Measurements from ENCODE around the gene SH3PXD2B. TPM values are rescaled to one million over a fixed set of nuclear protein-coding genes. Genes with fewer than 3 reads are reported as not detected.

The SH3PXD2B gene
- total RNA-seq, 1 experiment from 2014 or later = 27.5 TPM

GRCh38 chr5:172358345-172358744 is 96.0 kb downstream of the SH3PXD2B start:
- ATAC-seq (no peak), DNase-seq (ENCODE audit: low read depth, low spot score) (no peak)
- BruUV-seq (replicated peaks) = no TSS peak
- intact Hi-C loops (cut with micrococcal nuclease) = no loop called here
- Histone ChIP-seq H3K9me3 (ENCODE audit: control insufficient read depth in 1 of 2, insufficient read depth in 1 of 2, low read depth in 1 of 2, low read length in 2 of 2) (no peaks in the 10 kb centered on the region), H3K4me1 (ENCODE audit: control insufficient read depth in 1 of 2, insufficient read depth in 2 of 2, low read length in 2 of 2) (peaks cover 0 to 11% of the 10 kb centered on the region in 2 experiments; a peak in 2 of 4 replicates), H3K9ac (ENCODE audit: low read length) (no peak overlapping the region), H3K9me2 (ENCODE audit: insufficient read depth) (no peaks in the 10 kb centered on the region), H3K4me3 (replicated peaks in 1 of 2; ENCODE audit: low read depth in 1 of 2, low read length in 2 of 2) (no peak overlapping the region), H3K4me2 (ENCODE audit: low read length) (no peak overlapping the region), H2AFZ (ENCODE audit: low read depth, low read length, poor library complexity, severe bottlenecking) (no peak overlapping the region), H3K36me3 (ENCODE audit: control insufficient read depth in 1 of 2, insufficient read depth in 2 of 2, low read length in 2 of 2) (peaks cover 0 to 10% of the 10 kb centered on the region in 2 experiments; a peak in 2 of 4 replicates), H3K27me3 (ENCODE audit: insufficient read depth, low read length) (no peaks in the 10 kb centered on the region), H3K27ac (ENCODE audit: low read depth, low read length) (no peak overlapping the region), H3K79me2 (ENCODE audit: insufficient read depth, low read length) (no peaks in the 10 kb centered on the region), H4K20me1 (ENCODE audit: insufficient read depth) (no peaks in the 10 kb centered on the region)
- ChIA-PET CTCF (no interaction called here), RAD21 (ENCODE audit: low non-redundant PET in 1 of 2, low total read pairs in 2 of 2, uncharacterized antibody in 2 of 2, unreplicated experiment in 2 of 2) (no interaction called here), POLR2A (no interaction called here)
- TF ChIP-seq TCF7L2 (IDR thresholded peaks at IDR 0.05; ENCODE audit: borderline replicate concordance, extremely low read depth, insufficient read depth, insufficient read length) = no peak

- Histone ChIP-seq H3K9me3 (ENCODE audit: control insufficient read depth in 1 of 2, insufficient read depth in 1 of 2, low read depth in 1 of 2, low read length in 2 of 2) (no peaks in the 10 kb centered on the region), H3K9me2 (ENCODE audit: insufficient read depth) (no peaks in the 10 kb centered on the region), H3K4me1 (ENCODE audit: control insufficient read depth in 1 of 2, insufficient read depth in 2 of 2, low read length in 2 of 2) (peaks cover 0 to 4% of the 10 kb centered on the region in 2 experiments; a peak in 2 of 4 replicates), H4K20me1 (ENCODE audit: insufficient read depth) (no peaks in the 10 kb centered on the region), H3K9ac (ENCODE audit: low read length) (no peak overlapping the region), H3K36me3 (ENCODE audit: control insufficient read depth in 1 of 2, insufficient read depth in 2 of 2, low read length in 2 of 2) (peaks cover 0 to 8% of the 10 kb centered on the region in 2 experiments; a peak in 2 of 4 replicates), H3K27me3 (ENCODE audit: insufficient read depth, low read length) (no peaks in the 10 kb centered on the region), H3K4me2 (ENCODE audit: low read length) (no peak overlapping the region), H2AFZ (ENCODE audit: low read depth, low read length, poor library complexity, severe bottlenecking) (no peak overlapping the region), H3K27ac (ENCODE audit: low read depth, low read length) (no peak overlapping the region), H3K79me2 (ENCODE audit: insufficient read depth, low read length) (no peaks in the 10 kb centered on the region), H3K4me3 (replicated peaks in 1 of 2; ENCODE audit: low read depth in 1 of 2, low read length in 2 of 2) (no peak overlapping the region)
- DNase-seq (ENCODE audit: low read depth, low spot score) (no peak), ATAC-seq (no peak)
- ChIA-PET CTCF (no interaction called here), RAD21 (ENCODE audit: low non-redundant PET in 1 of 2, low total read pairs in 2 of 2, uncharacterized antibody in 2 of 2, unreplicated experiment in 2 of 2) (no interaction called here), POLR2A (no interaction called here)
- intact Hi-C loops (cut with micrococcal nuclease) = no loop called here
- BruUV-seq (replicated peaks) = no TSS peak
- TF ChIP-seq, protein P1, sequence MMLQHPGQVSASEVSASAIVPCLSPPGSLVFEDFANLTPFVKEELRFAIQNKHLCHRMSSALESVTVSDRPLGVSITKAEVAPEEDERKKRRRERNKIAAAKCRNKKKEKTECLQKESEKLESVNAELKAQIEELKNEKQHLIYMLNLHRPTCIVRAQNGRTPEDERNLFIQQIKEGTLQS (IDR thresholded peaks at IDR 0.05) = no peak
- no peak for TF ChIP-seq EGR1 (IDR thresholded peaks at IDR 0.05; ENCODE audit: low read depth)
- no peak for TF ChIP-seq SP1 (IDR thresholded peaks at IDR 0.05; ENCODE audit: low read depth)
- no peak for TF ChIP-seq EZH2phosphoT487 (IDR thresholded peaks at IDR 0.05; ENCODE audit: borderline replicate concordance)
- TF ChIP-seq TCF7L2 (IDR thresholded peaks at IDR 0.05; ENCODE audit: borderline replicate concordance, extremely low read depth, insufficient read depth, insufficient read length) = no peak
- no peak for TF ChIP-seq ZFX (IDR thresholded peaks at IDR 0.05)
- TF ChIP-seq, protein P2, sequence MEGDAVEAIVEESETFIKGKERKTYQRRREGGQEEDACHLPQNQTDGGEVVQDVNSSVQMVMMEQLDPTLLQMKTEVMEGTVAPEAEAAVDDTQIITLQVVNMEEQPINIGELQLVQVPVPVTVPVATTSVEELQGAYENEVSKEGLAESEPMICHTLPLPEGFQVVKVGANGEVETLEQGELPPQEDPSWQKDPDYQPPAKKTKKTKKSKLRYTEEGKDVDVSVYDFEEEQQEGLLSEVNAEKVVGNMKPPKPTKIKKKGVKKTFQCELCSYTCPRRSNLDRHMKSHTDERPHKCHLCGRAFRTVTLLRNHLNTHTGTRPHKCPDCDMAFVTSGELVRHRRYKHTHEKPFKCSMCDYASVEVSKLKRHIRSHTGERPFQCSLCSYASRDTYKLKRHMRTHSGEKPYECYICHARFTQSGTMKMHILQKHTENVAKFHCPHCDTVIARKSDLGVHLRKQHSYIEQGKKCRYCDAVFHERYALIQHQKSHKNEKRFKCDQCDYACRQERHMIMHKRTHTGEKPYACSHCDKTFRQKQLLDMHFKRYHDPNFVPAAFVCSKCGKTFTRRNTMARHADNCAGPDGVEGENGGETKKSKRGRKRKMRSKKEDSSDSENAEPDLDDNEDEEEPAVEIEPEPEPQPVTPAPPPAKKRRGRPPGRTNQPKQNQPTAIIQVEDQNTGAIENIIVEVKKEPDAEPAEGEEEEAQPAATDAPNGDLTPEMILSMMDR (IDR thresholded peaks at IDR 0.05 in 2 of 3, conservative IDR thresholded peaks at IDR 0.05 in 1 of 3; ENCODE audit: borderline replicate concordance in 1 of 3, insufficient read depth in 1 of 3, low read depth in 2 of 3, low read length in 2 of 3) = no peak
- no peak for TF ChIP-seq YY1 (IDR thresholded peaks at IDR 0.05; ENCODE audit: extremely low read depth, insufficient replicate concordance, low read depth, low read length)
- no peak for TF ChIP-seq ELF1 (IDR thresholded peaks at IDR 0.05; ENCODE audit: borderline replicate concordance, low read depth)
- no peak for TF ChIP-seq SIN3A (IDR thresholded peaks at IDR 0.05; ENCODE audit: low read depth)
- no peak for TF ChIP-seq POLR2A (IDR thresholded peaks at IDR 0.05; ENCODE audit: borderline replicate concordance, extremely low read depth, insufficient read depth, insufficient read length)
- TF ChIP-seq, protein P3, sequence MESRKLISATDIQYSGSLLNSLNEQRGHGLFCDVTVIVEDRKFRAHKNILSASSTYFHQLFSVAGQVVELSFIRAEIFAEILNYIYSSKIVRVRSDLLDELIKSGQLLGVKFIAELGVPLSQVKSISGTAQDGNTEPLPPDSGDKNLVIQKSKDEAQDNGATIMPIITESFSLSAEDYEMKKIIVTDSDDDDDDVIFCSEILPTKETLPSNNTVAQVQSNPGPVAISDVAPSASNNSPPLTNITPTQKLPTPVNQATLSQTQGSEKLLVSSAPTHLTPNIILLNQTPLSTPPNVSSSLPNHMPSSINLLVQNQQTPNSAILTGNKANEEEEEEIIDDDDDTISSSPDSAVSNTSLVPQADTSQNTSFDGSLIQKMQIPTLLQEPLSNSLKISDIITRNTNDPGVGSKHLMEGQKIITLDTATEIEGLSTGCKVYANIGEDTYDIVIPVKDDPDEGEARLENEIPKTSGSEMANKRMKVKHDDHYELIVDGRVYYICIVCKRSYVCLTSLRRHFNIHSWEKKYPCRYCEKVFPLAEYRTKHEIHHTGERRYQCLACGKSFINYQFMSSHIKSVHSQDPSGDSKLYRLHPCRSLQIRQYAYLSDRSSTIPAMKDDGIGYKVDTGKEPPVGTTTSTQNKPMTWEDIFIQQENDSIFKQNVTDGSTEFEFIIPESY (IDR thresholded peaks at IDR 0.05; ENCODE audit: extremely low read depth, insufficient replicate concordance, low read length) = no peak
Measured at GRCh38 chr5:172356527-172356926, 97.8 kb downstream of the SH3PXD2B start.

Measured in HCT116 (cell line).